Lower leg skin (tissue), 4 donors: Measurements from ENCODE around the gene B4GALT2. TPM values are rescaled to one million over a fixed set of nuclear protein-coding genes. Genes with fewer than 3 reads are reported as not detected.
A peak's percentile ranks its signal among the peaks of the same experiment; 100 is the strongest.

Experiments
- DNase-seq, 2 donors: peaks; one replicate each; pipeline ENCODE4 v3.0.0-alpha.2; 2019; ENCODE audit warnings: low spot score in 2 of 2
- H3K4me3 ChIP-seq: fragments of 200-600 bp; sonication (generic); 2 replicates; pipeline ENCODE4 v1.5.1; 2017; ENCODE audit warnings: mild to moderate bottlenecking, low read depth; ENCODE audit not compliant: poor library complexity, severe bottlenecking
- CTCF ChIP-seq, 3 donors: fragments of 450-650 bp; IDR thresholded peaks; one replicate each; pipeline ENCODE4 v1.5.1; 2016; ENCODE audit warnings: antibody characterized with exemption in 3 of 3, mild to moderate bottlenecking in 3 of 3, moderate library complexity in 2 of 3
- POLR2A ChIP-seq, 2 donors: fragments of 450-650 bp; IDR thresholded peaks; one replicate each; pipeline ENCODE4 v1.6.1; 2016 to 2017; ENCODE audit warnings: antibody characterized with exemption in 2 of 2, mild to moderate bottlenecking in 1 of 2, moderate library complexity in 1 of 2
- WGBS, 2 donors: methylation state at CpG; one replicate each; pipeline ENCODE4 v1.1.5; 2018; 5-methylcytosine and 5-hydroxymethylcytosine counted together
- intact Hi-C: fragments of 100-400 bp; cut with DNase I; formaldehyde crosslinking; loops from one replicate; pipeline ENCODE4 v1.15.0; 2023; ENCODE audit warnings: low total_unique reads
- total RNA-seq, 4 donors: library from RNA; depleted of rRNA; stranded (reverse); fragments of >200 nt; gene quantifications; one replicate each; pipeline ENCODE4 v1.1.0, GENCODE V29; 2016

Gene B4GALT2
- total RNA-seq, 4 donors from 2014 or later = 21.6 to 50.5 (median 30.3) TPM

- no peak for DNase-seq
- intact Hi-C loops = no loop called here
- 77 to 86% methylated on average over 4 of the region's 4 CpGs for WGBS, 2 donors
- no peak overlapping the region for H3K4me3 ChIP-seq
- no peak for TF ChIP-seq CTCF (IDR thresholded peaks at IDR 0.05)
- TF ChIP-seq POLR2A (IDR thresholded peaks at IDR 0.05) = no peak
Measured at GRCh38 chr1:43985984-43986595, 7.1 kb downstream of the B4GALT2 start.

- WGBS, 2 donors = 62 to 68% methylated on average over 6 of the region's 6 CpGs
- intact Hi-C loops = no loop called here
- H3K4me3 ChIP-seq = no peak overlapping the region
- TF ChIP-seq CTCF (IDR thresholded peaks at IDR 0.05) (no peak), POLR2A (IDR thresholded peaks at IDR 0.05) (no peak)
- no peak for DNase-seq
Measured at GRCh38 chr1:43986712-43987111, 7.7 kb downstream of the B4GALT2 start.

- intact Hi-C loops = no loop called here
- WGBS, 2 donors = 74 to 82% methylated on average over 6 of the region's 6 CpGs
Measured at GRCh38 chr1:43987159-43987902, 8.3 kb downstream of the B4GALT2 start.

GRCh38 chr1:43990271-43991199, 11.5 kb downstream of the B4GALT2 start:
- no peak for TF ChIP-seq POLR2A (IDR thresholded peaks at IDR 0.05)
- no peak for TF ChIP-seq CTCF (IDR thresholded peaks at IDR 0.05)
- DNase-seq = no peak
- intact Hi-C loops = no loop called here
- WGBS, 2 donors = 67 to 74% methylated on average over 19 of the region's 19 CpGs
- peak overlapping the region; percentile 26 for H3K4me3 ChIP-seq

More at GRCh38 chr1:43987159-43987902, 8.3 kb downstream of the B4GALT2 start:
- no peak for DNase-seq
- H3K4me3 ChIP-seq = no peak overlapping the region
- TF ChIP-seq CTCF (IDR thresholded peaks at IDR 0.05) = no peak
- no peak for TF ChIP-seq POLR2A (IDR thresholded peaks at IDR 0.05)

- no peak for TF ChIP-seq POLR2A (IDR thresholded peaks at IDR 0.05)
- no peak for TF ChIP-seq CTCF (IDR thresholded peaks at IDR 0.05)
- H3K4me3 ChIP-seq = peak overlapping the region; percentile 26
- no peak for DNase-seq
- intact Hi-C loops = no loop called here
- 1% methylated on average over 10 of the region's 10 CpGs for WGBS, 2 donors
Measured at GRCh38 chr1:43991200-43991475, 12.1 kb downstream of the B4GALT2 start.
